GM20431 (cell line): ENCODE data around the gene SKIC2.
"Not testable (repeated sequence)": the region's sequence is repeated elsewhere in the genome, so short reads cannot be mapped to it uniquely, and the experiment has no call there.

Experiments used
- in situ Hi-C: fragments of 300-500 bp; cut with MseI, MboI; formaldehyde crosslinking; loops from one replicate; pipeline ENCODE4 v1.15.0; 2020; ENCODE audit warnings: low sequenced_read_pairs; ENCODE audit not compliant: unreplicated experiment

The SKIC2 gene

GRCh38 chr6:32002546-32003268 is 43.7 kb downstream of the SKIC2 start:
- in situ Hi-C loops: not testable (repeated sequence)

GRCh38 chr6:32003301-32003700 is 44.3 kb downstream of the SKIC2 start:
- in situ Hi-C loops: not testable (repeated sequence)

- in situ Hi-C loops: not testable (repeated sequence)
These were observed 45.4 kb downstream of the SKIC2 start for GRCh38 chr6:32004393-32004792.

- in situ Hi-C loops: not testable (repeated sequence)
These were observed 46.0 kb downstream of the SKIC2 start for GRCh38 chr6:32004864-32005537.

GRCh38 chr6:32005538-32005880 is 46.5 kb downstream of the SKIC2 start:
- in situ Hi-C loops: not testable (repeated sequence)

GRCh38 chr6:32005991-32006529 is 47.1 kb downstream of the SKIC2 start:
- in situ Hi-C loops: not testable (repeated sequence)

- in situ Hi-C loops: not testable (repeated sequence)
These were observed 48.1 kb downstream of the SKIC2 start for GRCh38 chr6:32007086-32007485.

- in situ Hi-C loops: not testable (repeated sequence)
These were observed 49.1 kb downstream of the SKIC2 start for GRCh38 chr6:32008037-32008436.

- in situ Hi-C loops: not testable (repeated sequence)
These were observed 49.6 kb downstream of the SKIC2 start for GRCh38 chr6:32008616-32009015.

- in situ Hi-C loops: not testable (repeated sequence)
These were observed 50.6 kb downstream of the SKIC2 start for GRCh38 chr6:32009537-32009936.

- in situ Hi-C loops: not testable (repeated sequence)
These were observed 52.0 kb downstream of the SKIC2 start for GRCh38 chr6:32010856-32011530.

GRCh38 chr6:32012941-32013617 is 54.1 kb downstream of the SKIC2 start:
- in situ Hi-C loops: not testable (repeated sequence)

- in situ Hi-C loops: not testable (repeated sequence)
These were observed 54.8 kb downstream of the SKIC2 start for GRCh38 chr6:32013738-32014137.

GRCh38 chr6:32014547-32014946 is 55.6 kb downstream of the SKIC2 start, which contains the start of gene C4B:
Gene C4B, plus strand, starts transcription at chr6:32014795. Its CDS starts 51 bp downstream, at chr6:32014846.
- in situ Hi-C loops: not testable (repeated sequence)
